Bronchial epithelial cell (primary cell): ENCODE data around the gene CLDN1. TPM values are rescaled to one million over a fixed set of nuclear protein-coding genes. Genes with fewer than 3 reads are reported as not detected.

ENCODE experiments used
- DNase-seq: peaks from one replicate; pipeline ENCODE4 v3.0.0-alpha.2; 2010; ENCODE audit warnings: low read depth
- FAIRE-seq: peaks from 2 replicates; lab custom pipeline; 2011; peaks lifted over from hg19 to GRCh38; lab: Jason Lieb, UNC
- H3K27me3 ChIP-seq: 2 replicates; pipeline ENCODE4 v1.5.1; 2011; ENCODE audit warnings: low read length; ENCODE audit not compliant: control insufficient read depth, insufficient read depth
- H3K36me3 ChIP-seq: 2 replicates; pipeline ENCODE4 v1.5.1; 2011; ENCODE audit warnings: low read length; ENCODE audit not compliant: control insufficient read depth, insufficient read depth
- H3K4me3 ChIP-seq: 2 replicates; pipeline ENCODE4 v1.5.1; 2011; ENCODE audit warnings: mild to moderate bottlenecking, low read depth, low read length, control low read depth
- CTCF ChIP-seq: IDR thresholded peaks from 2 replicates; pipeline ENCODE4 v1.5.1; 2011; ENCODE audit warnings: mild to moderate bottlenecking, moderate library complexity, low read length, control low read depth, inconsistent platforms; ENCODE audit not compliant: insufficient read depth, severe bottlenecking
- total RNA-seq: library from RNA; depleted of rRNA; stranded (reverse); fragments of >200 nt; gene quantifications from 2 replicates; pipeline ENCODE4 v1.2.1, GENCODE V29; 2014

CLDN1 gene
- total RNA-seq, 1 donor from 2014 or later, result 26.6 TPM

GRCh38 chr3:190356246-190356645, 34.0 kb upstream of the CLDN1 start:
- Histone ChIP-seq H3K36me3 (no peaks in the 10 kb centered on the region), H3K27me3 (no peaks in the 10 kb centered on the region), H3K4me3 (no peak overlapping the region)
- FAIRE-seq (no peak), DNase-seq (peak; percentile 61)
- no peak for TF ChIP-seq CTCF

GRCh38 chr3:190352861-190353457, 30.7 kb upstream of the CLDN1 start:
- no peak for TF ChIP-seq CTCF
- Histone ChIP-seq H3K36me3 (no peaks in the 10 kb centered on the region), H3K27me3 (no peaks in the 10 kb centered on the region), H3K4me3 (no peak overlapping the region)
- DNase-seq (no peak), FAIRE-seq (no peak)

- no peak overlapping the region for H3K4me3 ChIP-seq
- peak; percentile 48 for DNase-seq
- TF ChIP-seq CTCF, result no peak
- H3K36me3 ChIP-seq, result no peaks in the 10 kb centered on the region
- H3K27me3 ChIP-seq, result no peaks in the 10 kb centered on the region
- FAIRE-seq, result no peak
Observed at GRCh38 chr3:190346541-190346940, 24.3 kb upstream of the CLDN1 start.

GRCh38 chr3:190345878-190346277, 23.6 kb upstream of the CLDN1 start:
- Histone ChIP-seq H3K4me3 (no peak overlapping the region), H3K27me3 (no peaks in the 10 kb centered on the region), H3K36me3 (no peaks in the 10 kb centered on the region)
- FAIRE-seq (no peak), DNase-seq (peak; percentile 67)
- TF ChIP-seq CTCF, result no peak

- DNase-seq, result peak; percentile 99
- Histone ChIP-seq H3K4me3 (no peak overlapping the region), H3K27me3 (no peaks in the 10 kb centered on the region), H3K36me3 (no peaks in the 10 kb centered on the region)
- TF ChIP-seq CTCF, result no peak
- no peak for FAIRE-seq
Observed at GRCh38 chr3:190345027-190345821, 23.0 kb upstream of the CLDN1 start.
